Endothelial cell of umbilical vein (primary cell): ENCODE results near the gene TMEM184C. TPM values are rescaled to one million over a fixed set of nuclear protein-coding genes. Genes with fewer than 3 reads are reported as not detected.

Experiments used
- BruUV-seq: library from RNA; stranded (reverse); fragments of 400-500 nt; replicated peaks from 2 replicates; lab custom pipeline; 2021; lab: Mats Ljungman, UMichigan
- CTCF ChIA-PET: fragments of 300-600, 350-600 bp; sonication (Branson Sonifier 250); formaldehyde crosslinking; loops from one replicate; lab custom pipeline; 2021; ENCODE audit warnings: antibody characterized with exemption, inconsistent platforms; lab: Charles Lee
- POLR2A ChIA-PET: fragments of 300-600, 350-600 bp; sonication (Branson Sonifier 250); formaldehyde crosslinking; loops from one replicate; lab custom pipeline; 2021; ENCODE audit warnings: antibody characterized with exemption, inconsistent platforms; lab: Charles Lee
- DNase-seq: peaks from one replicate; pipeline ENCODE4 v3.0.0-alpha.2; 2011; ENCODE audit warnings: low read depth, low spot score
- FAIRE-seq: peaks from 2 replicates; lab custom pipeline; 2011; peaks lifted over from hg19 to GRCh38; lab: Jason Lieb, UNC
- H2AFZ ChIP-seq: 2 replicates; pipeline ENCODE4 v1.6.0; 2012; ENCODE audit warnings: low read depth, low read length, control low read depth, inconsistent platforms
- H3K27ac ChIP-seq: 2 replicates; pipeline ENCODE4 v1.5.1; 2011; ENCODE audit warnings: low read depth, mild to moderate bottlenecking, control low read depth, low read length, moderate library complexity; ENCODE audit not compliant: insufficient read depth
- H3K27me3 ChIP-seq, 2 experiments: 2 replicates each; pipeline versions ENCODE4 v1.6.0 to v1.6.1; 2011; ENCODE audit warnings: low read length in 2 of 2, mixed read lengths in 1 of 2; ENCODE audit not compliant: control insufficient read depth in 2 of 2, insufficient read depth in 2 of 2
- H3K36me3 ChIP-seq, 2 experiments: 2 replicates in 1 of 2; 3 replicates in 1 of 2; pipeline ENCODE4 v1.5.1; 2011; ENCODE audit warnings: low read length in 2 of 2, mild to moderate bottlenecking in 1 of 2, moderate library complexity in 1 of 2; ENCODE audit not compliant: control insufficient read depth in 2 of 2, insufficient read depth in 2 of 2; ENCODE audit errors: extremely low read depth in 1 of 2
- H3K4me1 ChIP-seq: 3 replicates; pipeline ENCODE4 v1.5.1; 2011; ENCODE audit warnings: mild to moderate bottlenecking, low read length; ENCODE audit not compliant: control insufficient read depth, insufficient read depth; ENCODE audit errors: extremely low read depth
- H3K4me2 ChIP-seq: 2 replicates; pipeline ENCODE4 v1.6.1; 2011; ENCODE audit warnings: low read length, control low read depth, mixed read lengths; ENCODE audit not compliant: insufficient read depth
- H3K4me3 ChIP-seq, 3 experiments: fragments of 200-600 bp in 1 of 3; sonication (generic), shearing (Covaris generic) in 1 of 3; replicated peaks in 1 of 3; 2 replicates each; pipeline ENCODE4 v1.5.1; 2011 to 2016; ENCODE audit warnings: control low read depth in 3 of 3, low read length in 3 of 3, mild to moderate bottlenecking in 2 of 3, inconsistent platforms in 1 of 3, low read depth in 1 of 3, moderate library complexity in 1 of 3; ENCODE audit not compliant: insufficient read depth in 1 of 3
- H3K79me2 ChIP-seq: 2 replicates; pipeline ENCODE4 v1.6.0; 2012; ENCODE audit warnings: low read length, inconsistent platforms; ENCODE audit not compliant: control insufficient read depth, insufficient read depth
- H3K9ac ChIP-seq: replicated peaks from 2 replicates; pipeline ENCODE3; 2011; ENCODE audit warnings: low read length, control low read depth; ENCODE audit not compliant: insufficient read depth; ENCODE audit errors: extremely low read depth
- H3K9me1 ChIP-seq: replicated peaks from 3 replicates; pipeline ENCODE4 v1.6.0; 2011; ENCODE audit warnings: mild to moderate bottlenecking, low read length; ENCODE audit not compliant: control insufficient read depth, insufficient read depth; ENCODE audit errors: extremely low read depth
- H3K9me3 ChIP-seq: replicated peaks from 2 replicates; pipeline ENCODE4 v1.5.1; 2012; ENCODE audit warnings: low read length, inconsistent platforms; ENCODE audit not compliant: control insufficient read depth, insufficient read depth
- H4K20me1 ChIP-seq: replicated peaks from 2 replicates; pipeline ENCODE3; 2011; ENCODE audit warnings: mild to moderate bottlenecking, low read length; ENCODE audit not compliant: control insufficient read depth, insufficient read depth; ENCODE audit errors: extremely low read depth
- EZH2 ChIP-seq: IDR thresholded peaks from 2 replicates; pipeline ENCODE4 v1.6.1; 2012; ENCODE audit warnings: borderline replicate concordance, low read depth, mild to moderate bottlenecking, moderate library complexity, low read length, inconsistent platforms; ENCODE audit not compliant: severe bottlenecking
- FOS ChIP-seq: IDR thresholded peaks from 2 replicates; pipeline ENCODE4 v1.6.1; 2011; ENCODE audit warnings: mild to moderate bottlenecking, low read length, moderate library complexity, borderline replicate concordance; ENCODE audit not compliant: insufficient read depth
- GATA2 ChIP-seq: IDR thresholded peaks from 2 replicates; pipeline ENCODE4 v1.7.0; 2011; ENCODE audit warnings: low read depth, mild to moderate bottlenecking, moderate library complexity, mixed read lengths, low read length; ENCODE audit not compliant: insufficient read length, insufficient read depth
- JUN ChIP-seq: IDR thresholded peaks from 2 replicates; pipeline ENCODE4 v1.6.1; 2011; ENCODE audit warnings: borderline replicate concordance, low read depth; ENCODE audit not compliant: insufficient read length, insufficient read depth
- MYC ChIP-seq: IDR thresholded peaks from one replicate; pipeline ENCODE4 v1.6.1; 2011; ENCODE audit warnings: mild to moderate bottlenecking, low read depth, low read length
- POLR2A ChIP-seq: IDR thresholded peaks from 2 replicates; pipeline ENCODE4 v1.6.1; 2012; ENCODE audit warnings: low read depth, mild to moderate bottlenecking, control low read depth, low read length
- POLR2AphosphoS5 ChIP-seq: IDR thresholded peaks from 2 replicates; pipeline ENCODE4 v1.6.1; 2012; ENCODE audit warnings: low read depth, mild to moderate bottlenecking, control low read depth, low read length, moderate library complexity; ENCODE audit not compliant: insufficient read depth
- dilution Hi-C: fragments of 300-500 bp; cut with MboI; formaldehyde crosslinking; loops from one replicate; pipeline ENCODE4 v1.15.0; 2019; ENCODE audit warnings: low sequenced_read_pairs; ENCODE audit not compliant: extremely low pct_ligation_motif_present
- intact Hi-C: fragments of 100-400 bp; cut with micrococcal nuclease; formaldehyde crosslinking; loops from one replicate; pipeline ENCODE4 v1.10.0; 2022
- polyA plus RNA-seq, 4 experiments: library from polyadenylated mRNA; depleted of rRNA in 3 of 4; stranded (reverse) in 3 of 4; unstranded in 1 of 4; fragments of >200 nt; gene quantifications; 2 replicates each; pipeline versions ENCODE4 v1.2.1 to v1.2.3, GENCODE V29; 2011 to 2012; ENCODE audit warnings: missing spikeins in 1 of 4
- total RNA-seq: library from RNA; stranded (reverse); gene quantifications from 2 replicates; pipeline ENCODE4 v1.2.3, GENCODE V29; 2021
- TF ChIP-seq, protein P1 (sequence below), 2 donors: IDR thresholded peaks; 1 replicate in 1 of 2; 2 replicates in 1 of 2; pipeline ENCODE4 v1.5.1; 2011; ENCODE audit warnings: low read length in 2 of 2, mild to moderate bottlenecking in 2 of 2, moderate library complexity in 2 of 2, control low read depth in 1 of 2, inconsistent platforms in 1 of 2, low read depth in 1 of 2; ENCODE audit not compliant: insufficient read depth in 1 of 2; ENCODE audit errors: extremely low read depth in 1 of 2
- TF ChIP-seq, protein P2 (sequence below): IDR thresholded peaks from 2 replicates; pipeline ENCODE4 v1.6.1; 2011; ENCODE audit not compliant: insufficient read depth, insufficient read length

Gene TMEM184C
- total and polyA plus RNA-seq, 2 donors (not counting 3 experiments of a cell fraction or from before 2014, with no cell fraction given) = 10.3 to 29.2 TPM

DNA sequence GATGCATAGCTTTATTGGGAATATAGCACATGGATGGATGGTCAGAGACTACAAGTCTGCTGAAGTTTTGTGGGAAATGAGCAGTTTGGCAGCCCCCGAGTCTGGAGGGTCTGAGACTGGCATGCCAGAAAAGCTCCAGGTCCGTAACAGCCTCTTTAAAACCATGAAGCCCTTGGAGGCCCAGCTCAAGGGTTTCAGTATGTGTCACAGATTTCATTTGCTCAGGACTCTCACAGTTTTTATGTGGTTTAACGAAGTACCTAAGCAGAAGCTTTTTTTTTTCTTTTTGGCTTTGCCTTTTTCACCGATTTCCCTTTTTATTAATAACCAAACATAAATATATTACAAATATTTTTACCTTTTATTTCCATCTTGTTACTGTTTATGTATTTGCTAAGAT is 30.6 kb upstream of the TMEM184C start:
- H4K20me1 ChIP-seq = no peaks in the 10 kb centered on the region
- H3K4me3 ChIP-seq = no peak overlapping the region
- dilution Hi-C loops = no loop called here
- H2AFZ ChIP-seq = no peak overlapping the region
- no peaks in the 10 kb centered on the region for H3K27me3 ChIP-seq
- TF ChIP-seq POLR2A (no peak), GATA2 (no peak), MYC (no peak), POLR2AphosphoS5 (no peak), FOS (no peak), JUN (no peak), EZH2 (no peak)
- TF ChIP-seq, protein P1, sequence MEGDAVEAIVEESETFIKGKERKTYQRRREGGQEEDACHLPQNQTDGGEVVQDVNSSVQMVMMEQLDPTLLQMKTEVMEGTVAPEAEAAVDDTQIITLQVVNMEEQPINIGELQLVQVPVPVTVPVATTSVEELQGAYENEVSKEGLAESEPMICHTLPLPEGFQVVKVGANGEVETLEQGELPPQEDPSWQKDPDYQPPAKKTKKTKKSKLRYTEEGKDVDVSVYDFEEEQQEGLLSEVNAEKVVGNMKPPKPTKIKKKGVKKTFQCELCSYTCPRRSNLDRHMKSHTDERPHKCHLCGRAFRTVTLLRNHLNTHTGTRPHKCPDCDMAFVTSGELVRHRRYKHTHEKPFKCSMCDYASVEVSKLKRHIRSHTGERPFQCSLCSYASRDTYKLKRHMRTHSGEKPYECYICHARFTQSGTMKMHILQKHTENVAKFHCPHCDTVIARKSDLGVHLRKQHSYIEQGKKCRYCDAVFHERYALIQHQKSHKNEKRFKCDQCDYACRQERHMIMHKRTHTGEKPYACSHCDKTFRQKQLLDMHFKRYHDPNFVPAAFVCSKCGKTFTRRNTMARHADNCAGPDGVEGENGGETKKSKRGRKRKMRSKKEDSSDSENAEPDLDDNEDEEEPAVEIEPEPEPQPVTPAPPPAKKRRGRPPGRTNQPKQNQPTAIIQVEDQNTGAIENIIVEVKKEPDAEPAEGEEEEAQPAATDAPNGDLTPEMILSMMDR (IDR thresholded peaks at IDR 0.05; ENCODE audit: extremely low read depth in 1 of 2, insufficient read depth in 1 of 2, low read depth in 1 of 2, low read length in 2 of 2) = no peak
- TF ChIP-seq, protein P2, sequence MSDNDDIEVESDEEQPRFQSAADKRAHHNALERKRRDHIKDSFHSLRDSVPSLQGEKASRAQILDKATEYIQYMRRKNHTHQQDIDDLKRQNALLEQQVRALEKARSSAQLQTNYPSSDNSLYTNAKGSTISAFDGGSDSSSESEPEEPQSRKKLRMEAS = no peak
- H3K4me2 ChIP-seq = no peak overlapping the region
- FAIRE-seq (no peak), DNase-seq (no peak)
- no peak overlapping the region for H3K9ac ChIP-seq
- no TSS peak for BruUV-seq
- H3K9me3 ChIP-seq = no peaks in the 10 kb centered on the region
- H3K79me2 ChIP-seq = no peaks in the 10 kb centered on the region
- H3K27ac ChIP-seq = no peak overlapping the region
- H3K36me3 ChIP-seq = no peaks in the 10 kb centered on the region
- POLR2A ChIA-PET = interaction anchor here (0.7 kb wide), 1 partner anchor 473 kb away, joined by 3 read pairs; no protein-coding TSS in a partner anchor
- intact Hi-C loops = no loop called here
- CTCF ChIA-PET = interaction anchor here (0.9 to 5.7 kb wide), 5 partner anchors 9 to 490 kb away, joined by 3 to 233 read pairs (median 8); no protein-coding TSS in a partner anchor
- H3K4me1 ChIP-seq = no peaks in the 10 kb centered on the region
- no peaks in the 10 kb centered on the region for H3K9me1 ChIP-seq
